HG03342 (cell line): Measurements from ENCODE around the gene CDK2AP2.
"Not testable (repeated sequence)": the region's sequence is repeated elsewhere in the genome, so short reads cannot be mapped to it uniquely, and the experiment has no call there.

Source experiments
- ATAC-seq: cut with Tn5 transposase; IDR thresholded peaks from one replicate; pipeline ENCODE4 v1.9.1; 2021; ENCODE audit warnings: mild to moderate bottlenecking, moderate library complexity; ENCODE audit not compliant: unreplicated experiment

The CDK2AP2 gene

GRCh38 chr11:67468056-67468455 lies 39.9 kb downstream of the CDK2AP2 start:
- no peak for ATAC-seq

GRCh38 chr11:67466962-67467771 lies 40.8 kb downstream of the CDK2AP2 start:
- ATAC-seq: no peak

GRCh38 chr11:67466367-67466766 lies 41.6 kb downstream of the CDK2AP2 start:
- no peak for ATAC-seq

- ATAC-seq: not testable (repeated sequence)
Measured at GRCh38 chr11:67465530-67465929, 42.4 kb downstream of the CDK2AP2 start.

- ATAC-seq: no peak
Measured at GRCh38 chr11:67465189-67465510, 42.8 kb downstream of the CDK2AP2 start.

- peak; percentile 47 for ATAC-seq
Measured at GRCh38 chr11:67464411-67465188, 43.4 kb downstream of the CDK2AP2 start.

- no peak for ATAC-seq
Measured at GRCh38 chr11:67463680-67464410, 44.1 kb downstream of the CDK2AP2 start.

- ATAC-seq: no peak
Measured at GRCh38 chr11:67463186-67463585, 44.8 kb downstream of the CDK2AP2 start.

GRCh38 chr11:67458266-67458665 lies 49.7 kb downstream of the CDK2AP2 start:
- ATAC-seq: no peak

- ATAC-seq: no peak
Measured at GRCh38 chr11:67457453-67457852, 50.5 kb downstream of the CDK2AP2 start.
